ENCODE measurements around the gene FCHSD1. TPM values are rescaled to one million over a fixed set of nuclear protein-coding genes. Genes with fewer than 3 reads are reported as not detected.

Gene FCHSD1
- polyA plus RNA-seq, 1 of the 3 experiments (the other 2 are of a cell fraction), result 49.2 TPM

DNA sequence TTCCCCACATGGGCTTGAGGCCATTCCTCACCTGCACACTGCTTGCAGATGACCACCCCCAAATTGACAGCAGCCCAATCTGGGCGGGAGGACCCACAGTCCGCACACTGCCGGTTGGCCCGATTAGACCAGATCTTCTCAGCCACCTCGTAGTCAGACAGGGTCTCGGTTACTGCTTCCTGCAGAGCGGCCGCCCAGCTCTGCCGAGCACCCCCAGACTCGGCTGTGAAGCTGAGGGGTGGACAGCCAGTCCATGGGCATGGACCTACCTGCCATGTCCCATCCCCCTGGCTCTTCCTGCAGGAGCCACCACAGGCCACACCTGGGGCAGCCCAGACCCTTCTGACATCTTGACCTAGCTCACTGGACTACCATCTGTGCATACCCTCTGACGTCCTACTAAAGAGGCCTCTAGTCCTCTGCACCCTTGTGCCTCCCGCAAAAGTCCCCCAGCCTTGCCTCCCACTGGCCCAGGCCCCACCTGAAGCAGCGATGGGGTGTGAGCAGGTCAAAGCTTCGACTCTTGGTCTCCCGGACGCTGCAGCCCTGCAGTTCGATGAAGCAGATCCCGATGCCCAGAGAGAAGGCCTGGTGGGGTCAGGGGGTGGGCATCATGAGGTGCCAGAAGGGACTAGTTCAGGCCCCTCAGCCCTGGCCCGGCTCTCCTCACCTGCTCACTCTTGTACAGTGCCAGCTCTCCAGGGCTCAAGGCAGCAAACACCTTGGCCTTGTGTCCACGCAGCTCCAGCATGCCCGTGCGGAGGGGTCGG is 21.0 kb upstream of the FCHSD1 start:
- no peak for DNase-seq
- no peaks in the 10 kb centered on the region for H3K9me3 ChIP-seq
- H4K20me1 ChIP-seq (ENCODE audit: insufficient read depth), result no peaks in the 10 kb centered on the region
- WGBS (ENCODE audit: low lambda C conversion rate), result 96% methylated on average over 15 of the region's 23 CpGs
- CTCF ChIA-PET, result interaction anchor here (0.7 to 6.8 kb wide), 5 partner anchors 8 to 295 kb away, joined by 3 to 39 read pairs (median 7); partner anchors contain the start of genes PCDH1 and RELL2
- peaks cover 4 to 28% of the 10 kb centered on the region in 2 experiments for H3K36me3 ChIP-seq (replicated peaks in 1 of 2; ENCODE audit: control insufficient read depth in 1 of 2, insufficient read depth in 2 of 2, low read length in 1 of 2)
- H3K4me2 ChIP-seq, result no peak overlapping the region
- no peaks in the 10 kb centered on the region for H3K79me2 ChIP-seq (ENCODE audit: insufficient read depth)
- H3K9me2 ChIP-seq, result no peaks in the 10 kb centered on the region
- H3K4me1 ChIP-seq (ENCODE audit: control insufficient read depth in 1 of 2, insufficient read depth in 2 of 2, low read depth in 1 of 2, low read length in 1 of 2), result no peaks in the 10 kb centered on the region
- no peak overlapping the region for H2AFZ ChIP-seq (ENCODE audit: low read depth)
- H3K27ac ChIP-seq (ENCODE audit: low read depth in 2 of 2, low read length in 1 of 2), result no peak overlapping the region
- H3F3A ChIP-seq (replicated peaks; ENCODE audit: insufficient read depth), result no peaks in the 10 kb centered on the region
- H3K27me3 ChIP-seq (ENCODE audit: insufficient read depth), result no peaks in the 10 kb centered on the region
- H3K9ac ChIP-seq, result no peak overlapping the region
- no peak for TF ChIP-seq REST (IDR thresholded peaks at IDR 0.05; ENCODE audit: low read depth, low read length)
- H3K4me3 ChIP-seq (ENCODE audit: low read depth in 2 of 2, low read length in 1 of 2), result no peak overlapping the region
- POLR2A ChIA-PET, result interaction anchor here (0.6 kb wide), 1 partner anchor 12 kb away, joined by 3 read pairs; no protein-coding TSS in a partner anchor

DNA sequence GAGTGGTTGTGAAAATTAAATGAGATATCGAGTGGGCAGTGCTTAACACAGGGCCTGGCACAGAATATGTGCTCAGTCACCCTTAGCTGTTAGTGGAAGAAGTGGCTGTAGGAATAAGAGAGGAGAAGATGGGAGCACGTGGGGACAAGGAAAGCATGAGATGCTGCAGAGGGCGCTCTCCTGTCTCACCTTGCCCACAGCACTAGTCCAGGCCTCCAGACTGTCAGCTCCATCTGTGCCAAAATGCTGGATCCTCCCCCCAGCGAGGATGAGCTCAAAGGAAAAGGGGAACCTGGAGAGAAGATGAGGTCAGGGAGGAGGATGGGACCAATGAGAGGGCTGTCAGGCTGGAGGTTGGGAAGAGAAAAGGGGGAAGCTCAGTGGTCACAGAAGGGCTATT is 18.3 kb upstream of the FCHSD1 start:
- ChIA-PET POLR2A (interaction anchor here (1.0 to 1.5 kb wide), 3 partner anchors 16 to 292 kb away, joined by 3 to 6 read pairs (median 3); partner anchors contain the start of genes HDAC3 and RELL2), CTCF (interaction anchor here (0.9 to 6.8 kb wide), 17 partner anchors 8 to 483 kb away, joined by 3 to 39 read pairs (median 7); partner anchors contain the start of genes ARAP3, DIAPH1, FCHSD1 and PCDH1)
- no peak overlapping the region for H3K4me2 ChIP-seq
- H4K20me1 ChIP-seq (ENCODE audit: insufficient read depth), result no peaks in the 10 kb centered on the region
- WGBS (ENCODE audit: low lambda C conversion rate), result 86% methylated on average over 4 of the region's 4 CpGs
- no peak for DNase-seq
- H3K4me3 ChIP-seq (ENCODE audit: low read depth in 2 of 2, low read length in 1 of 2), result no peak overlapping the region
- no peaks in the 10 kb centered on the region; a peak in 1 of 4 replicates for H3K4me1 ChIP-seq (ENCODE audit: control insufficient read depth in 1 of 2, insufficient read depth in 2 of 2, low read depth in 1 of 2, low read length in 1 of 2)
- peaks cover 6% of the 10 kb centered on the region for H3F3A ChIP-seq (replicated peaks; ENCODE audit: insufficient read depth)
- no peak overlapping the region for H3K27ac ChIP-seq (ENCODE audit: low read depth in 2 of 2, low read length in 1 of 2)
- TF ChIP-seq GATA2 (CRISPR knock-in tag; IDR thresholded peaks at IDR 0.05), result no peak
- no peak for TF ChIP-seq EP300 (IDR thresholded peaks at IDR 0.05; ENCODE audit: borderline replicate concordance in 1 of 2, low read depth in 1 of 2, low read length in 1 of 2)
- TF ChIP-seq EZH2phosphoT487 (IDR thresholded peaks at IDR 0.05; ENCODE audit: borderline replicate concordance, low read depth), result no peak
- TF ChIP-seq RFX5 (IDR thresholded peaks at IDR 0.05; ENCODE audit: low read length), result no peak
- no peak overlapping the region for H3K9ac ChIP-seq
- no peak overlapping the region for H2AFZ ChIP-seq (ENCODE audit: low read depth)
- H3K9me3 ChIP-seq, result no peaks in the 10 kb centered on the region
- no peaks in the 10 kb centered on the region for H3K27me3 ChIP-seq (ENCODE audit: insufficient read depth)
- H3K9me2 ChIP-seq, result no peaks in the 10 kb centered on the region
- peaks cover under 1 to 28% of the 10 kb centered on the region in 2 experiments for H3K36me3 ChIP-seq (replicated peaks in 1 of 2; ENCODE audit: control insufficient read depth in 1 of 2, insufficient read depth in 2 of 2, low read length in 1 of 2)
- no peaks in the 10 kb centered on the region for H3K79me2 ChIP-seq (ENCODE audit: insufficient read depth)
